ENCODE results near the gene AP4M1.
A peak's percentile ranks its signal among the peaks of the same experiment; 100 is the strongest.

The AP4M1 gene

DNA sequence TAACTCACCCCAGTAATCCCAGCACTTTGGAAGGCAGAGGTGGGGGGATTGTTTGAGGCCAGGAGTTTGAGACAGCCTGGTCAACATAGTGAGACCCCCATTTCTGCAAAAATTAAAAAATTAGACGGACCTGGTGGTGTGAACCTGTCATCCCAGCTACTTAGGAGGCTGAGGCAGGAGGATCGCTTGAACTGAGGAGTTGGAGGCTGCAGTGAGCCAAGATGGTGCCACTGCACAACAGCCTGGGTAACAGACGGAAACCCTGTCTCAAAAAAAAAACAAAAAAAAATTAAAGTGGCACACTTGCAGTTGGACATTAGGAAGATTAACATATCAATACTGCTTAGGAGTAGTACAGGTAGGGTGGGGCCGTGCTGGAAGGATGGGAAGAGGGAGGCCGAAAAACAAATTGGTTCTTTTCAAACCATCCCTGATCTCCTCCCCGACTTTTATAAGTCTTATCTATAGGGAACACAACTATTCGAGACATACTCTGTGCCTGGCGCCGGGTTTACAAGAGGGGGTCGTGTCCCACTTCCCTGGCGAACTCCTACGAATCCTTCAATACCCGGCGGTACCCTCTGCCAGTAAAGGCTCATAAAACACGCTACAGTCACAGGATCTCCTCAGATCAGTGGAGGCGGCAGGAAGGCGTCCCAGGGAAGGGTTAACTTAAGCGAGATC is 17.1 kb downstream of the AP4M1 start:
- H4K20me1 ChIP-seq (ENCODE audit: insufficient read depth, low read length, poor library complexity, severe bottlenecking) = peaks cover 4% of the 10 kb centered on the region

DNA sequence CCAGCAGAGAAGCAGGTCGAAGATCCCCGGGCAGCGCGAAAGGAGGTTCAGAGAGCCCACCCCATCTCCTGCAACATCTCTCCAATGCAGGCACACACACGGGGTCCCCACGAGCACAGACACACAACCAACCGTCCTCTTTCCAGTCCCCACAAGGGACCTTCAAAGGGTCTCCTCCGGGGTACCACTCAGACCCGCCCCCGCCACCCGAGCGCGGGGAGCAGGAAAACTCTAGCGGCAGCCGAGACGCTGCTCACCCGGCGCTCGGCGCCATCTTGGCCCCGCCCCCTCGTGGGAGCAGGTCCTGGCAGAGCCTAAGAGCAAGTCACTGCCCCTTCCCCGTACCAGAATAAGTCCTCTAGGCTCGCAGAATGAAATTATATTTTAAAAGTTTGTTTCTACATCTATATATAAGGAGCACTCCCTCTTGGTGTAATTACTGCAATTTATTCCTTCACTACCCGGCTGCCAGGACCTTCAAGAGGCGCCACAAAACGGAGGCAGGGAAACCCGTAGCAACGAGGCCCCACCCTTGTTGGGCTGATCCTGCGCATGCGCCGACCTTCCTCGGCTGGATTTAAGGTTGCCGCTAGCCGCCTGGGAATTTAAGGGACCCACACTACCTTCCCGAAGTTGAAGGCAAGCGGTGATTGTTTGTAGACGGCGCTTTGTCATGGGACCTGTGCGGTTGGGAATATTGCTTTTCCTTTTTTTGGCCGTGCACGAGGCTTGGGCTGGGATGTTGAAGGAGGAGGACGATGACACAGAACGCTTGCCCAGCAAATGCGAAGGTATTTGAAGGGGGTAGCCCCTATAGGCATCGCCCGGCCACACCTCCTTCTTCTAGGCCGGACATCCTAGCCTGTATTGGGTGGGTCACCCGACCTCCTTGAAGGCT is 17.9 kb downstream of the AP4M1 start, which contains the start of the genes CNPY4 and TAF6:
TSS of gene CNPY4 (plus strand) at position 563 of the 898 bp plus-strand sequence. CDS start at position 674, 111 bp downstream.
TSS of gene TAF6 (minus strand) at position 287 of the 898 bp plus-strand sequence. CDS start 5,149 bp downstream, outside the sequence.
- Histone ChIP-seq H3K36me3 (ENCODE audit: insufficient read depth, low read length) (no peaks in the 10 kb centered on the region), H3K9ac (ENCODE audit: low read depth, low read length, poor library complexity, severe bottlenecking) (peak within 1 kb of the TSS; percentile 91), H3K4me1 (ENCODE audit: insufficient read depth, low read length, poor library complexity, severe bottlenecking) (peaks cover 14% of the 10 kb centered on the region), H3K4me2 (ENCODE audit: low read depth, low read length, poor library complexity, severe bottlenecking) (peak within 1 kb of the TSS; percentile 91), H4K20me1 (ENCODE audit: insufficient read depth, low read length, poor library complexity, severe bottlenecking) (peaks cover 4% of the 10 kb centered on the region), H3K9me2 (replicated peaks; ENCODE audit: low read depth, low read length) (no peaks in the 10 kb centered on the region), H3K27me3 (ENCODE audit: insufficient read depth, low read length, poor library complexity, severe bottlenecking) (no peaks in the 10 kb centered on the region), H3K79me2 (ENCODE audit: insufficient read depth, low read length) (peaks cover 27% of the 10 kb centered on the region), H3F3A (ENCODE audit: low read depth) (no peaks in the 10 kb centered on the region), H3K4me3 (ENCODE audit: low read length, poor library complexity, severe bottlenecking) (peak within 1 kb of the TSS; percentile 99), H3K9me3 (ENCODE audit: insufficient read depth, low read depth, low read length) (no peaks in the 10 kb centered on the region), H2AFZ (ENCODE audit: low read length) (peak within 1 kb of the TSS; percentile 78)
- TF ChIP-seq, protein P1, sequence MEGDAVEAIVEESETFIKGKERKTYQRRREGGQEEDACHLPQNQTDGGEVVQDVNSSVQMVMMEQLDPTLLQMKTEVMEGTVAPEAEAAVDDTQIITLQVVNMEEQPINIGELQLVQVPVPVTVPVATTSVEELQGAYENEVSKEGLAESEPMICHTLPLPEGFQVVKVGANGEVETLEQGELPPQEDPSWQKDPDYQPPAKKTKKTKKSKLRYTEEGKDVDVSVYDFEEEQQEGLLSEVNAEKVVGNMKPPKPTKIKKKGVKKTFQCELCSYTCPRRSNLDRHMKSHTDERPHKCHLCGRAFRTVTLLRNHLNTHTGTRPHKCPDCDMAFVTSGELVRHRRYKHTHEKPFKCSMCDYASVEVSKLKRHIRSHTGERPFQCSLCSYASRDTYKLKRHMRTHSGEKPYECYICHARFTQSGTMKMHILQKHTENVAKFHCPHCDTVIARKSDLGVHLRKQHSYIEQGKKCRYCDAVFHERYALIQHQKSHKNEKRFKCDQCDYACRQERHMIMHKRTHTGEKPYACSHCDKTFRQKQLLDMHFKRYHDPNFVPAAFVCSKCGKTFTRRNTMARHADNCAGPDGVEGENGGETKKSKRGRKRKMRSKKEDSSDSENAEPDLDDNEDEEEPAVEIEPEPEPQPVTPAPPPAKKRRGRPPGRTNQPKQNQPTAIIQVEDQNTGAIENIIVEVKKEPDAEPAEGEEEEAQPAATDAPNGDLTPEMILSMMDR (conservative IDR thresholded peaks at IDR 0.05; ENCODE audit: low read length) = no peak
- no peak for TF ChIP-seq EZH2phosphoT487 (IDR thresholded peaks at IDR 0.05; ENCODE audit: borderline replicate concordance)

More for the DNA sequence above, 17.1 kb downstream of the AP4M1 start:
- H3F3A ChIP-seq (ENCODE audit: low read depth) = no peaks in the 10 kb centered on the region
- peak overlapping the region; percentile 78 for H2AFZ ChIP-seq (ENCODE audit: low read length)
- H3K9me3 ChIP-seq (ENCODE audit: insufficient read depth, low read depth, low read length) = no peaks in the 10 kb centered on the region
- peaks cover 4% of the 10 kb centered on the region; the same call in 1 of the 2 replicates for H3K36me3 ChIP-seq (ENCODE audit: insufficient read depth, low read length)
- H3K9me2 ChIP-seq (replicated peaks; ENCODE audit: low read depth, low read length) = no peaks in the 10 kb centered on the region
- peak overlapping the region; percentile 99 for H3K4me3 ChIP-seq (ENCODE audit: low read length, poor library complexity, severe bottlenecking)
- H3K79me2 ChIP-seq (ENCODE audit: insufficient read depth, low read length) = peaks cover 24% of the 10 kb centered on the region
- peak overlapping the region; percentile 91 for H3K4me2 ChIP-seq (ENCODE audit: low read depth, low read length, poor library complexity, severe bottlenecking)
- peaks cover 14% of the 10 kb centered on the region for H3K4me1 ChIP-seq (ENCODE audit: insufficient read depth, low read length, poor library complexity, severe bottlenecking)
- no peaks in the 10 kb centered on the region for H3K27me3 ChIP-seq (ENCODE audit: insufficient read depth, low read length, poor library complexity, severe bottlenecking)
- TF ChIP-seq, protein P1 (conservative IDR thresholded peaks at IDR 0.05; ENCODE audit: low read length) = no peak
- no peak for TF ChIP-seq EZH2phosphoT487 (IDR thresholded peaks at IDR 0.05; ENCODE audit: borderline replicate concordance)
- peak overlapping the region; percentile 91 for H3K9ac ChIP-seq (ENCODE audit: low read depth, low read length, poor library complexity, severe bottlenecking)

DNA sequence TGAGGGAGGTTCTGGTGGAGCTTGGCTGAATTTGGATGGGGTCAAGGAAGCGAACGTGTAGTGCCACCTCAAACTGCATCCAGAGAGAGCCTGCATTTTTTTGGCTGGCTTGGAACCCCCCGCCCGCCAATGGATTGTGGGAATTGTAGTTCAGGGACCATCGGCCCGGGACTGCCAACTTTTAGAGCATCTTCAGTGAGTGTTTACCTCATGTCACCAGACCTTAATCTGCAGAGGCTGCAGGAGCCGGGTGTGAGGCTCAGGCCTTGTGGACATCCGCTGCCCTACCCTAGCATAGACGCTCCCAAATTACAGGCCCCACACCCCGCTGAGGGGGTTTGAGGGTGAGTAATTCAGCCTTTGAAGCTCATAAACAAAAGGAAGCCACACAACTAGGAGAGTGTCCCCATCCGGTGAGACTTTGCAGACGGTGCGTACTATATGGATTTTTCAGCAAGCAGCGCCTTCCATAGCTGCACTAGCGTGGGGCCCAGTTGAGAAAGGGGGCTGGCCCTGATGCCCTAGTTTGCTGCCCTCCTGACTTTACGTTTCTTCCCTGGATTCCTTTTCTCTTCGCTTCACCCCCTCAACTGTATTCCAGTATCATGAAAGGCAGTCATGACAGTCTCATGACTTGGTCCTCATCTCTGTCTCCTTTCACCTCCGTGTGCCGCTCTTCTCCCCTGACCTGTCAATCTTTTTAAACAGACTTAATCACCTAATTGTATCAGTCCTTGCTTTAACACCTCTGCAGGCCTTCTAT is 18.7 kb downstream of the AP4M1 start:
- peak overlapping the region; percentile 91 for H3K4me2 ChIP-seq (ENCODE audit: low read depth, low read length, poor library complexity, severe bottlenecking)
- no peaks in the 10 kb centered on the region for H3K9me3 ChIP-seq (ENCODE audit: insufficient read depth, low read depth, low read length)
- H3F3A ChIP-seq (ENCODE audit: low read depth) = no peaks in the 10 kb centered on the region; the same call in 1 of the 2 replicates
- peaks cover 4% of the 10 kb centered on the region for H4K20me1 ChIP-seq (ENCODE audit: insufficient read depth, low read length, poor library complexity, severe bottlenecking)
- H3K9ac ChIP-seq (ENCODE audit: low read depth, low read length, poor library complexity, severe bottlenecking) = peak overlapping the region; percentile 91
- no peaks in the 10 kb centered on the region for H3K36me3 ChIP-seq (ENCODE audit: insufficient read depth, low read length)
- peak overlapping the region; percentile 99 for H3K4me3 ChIP-seq (ENCODE audit: low read length, poor library complexity, severe bottlenecking)
- peaks cover 21% of the 10 kb centered on the region for H3K4me1 ChIP-seq (ENCODE audit: insufficient read depth, low read length, poor library complexity, severe bottlenecking)
- peaks cover 35% of the 10 kb centered on the region for H3K79me2 ChIP-seq (ENCODE audit: insufficient read depth, low read length)
- H3K9me2 ChIP-seq (replicated peaks; ENCODE audit: low read depth, low read length) = no peaks in the 10 kb centered on the region
- peak overlapping the region; percentile 78 for H2AFZ ChIP-seq (ENCODE audit: low read length)
- no peak for TF ChIP-seq EZH2phosphoT487 (IDR thresholded peaks at IDR 0.05; ENCODE audit: borderline replicate concordance)
- TF ChIP-seq, protein P1 (conservative IDR thresholded peaks at IDR 0.05; ENCODE audit: low read length) = no peak
- no peaks in the 10 kb centered on the region for H3K27me3 ChIP-seq (ENCODE audit: insufficient read depth, low read length, poor library complexity, severe bottlenecking)

Measured in Loucy (cell line).